ENCODE results near the gene RAVER2.

DNA sequence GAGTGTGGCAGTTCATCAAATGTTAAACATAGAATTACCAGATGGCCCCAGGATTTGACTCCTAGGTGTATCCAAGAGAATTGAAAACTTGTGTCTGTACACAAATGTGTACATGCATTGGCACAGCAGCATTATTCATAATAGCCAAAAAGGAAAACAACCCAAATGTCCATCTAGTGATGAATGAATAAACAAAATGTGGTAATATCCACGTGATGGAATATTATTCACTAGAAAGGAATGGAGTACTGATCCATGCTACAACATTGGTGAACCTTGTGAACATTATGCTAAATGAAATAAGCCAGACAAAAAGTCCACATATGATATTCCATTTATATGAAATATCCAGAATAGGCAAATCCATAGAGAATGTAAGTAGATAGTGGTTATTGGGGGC lies 77.7 kb downstream of the RAVER2 start:
- TF ChIP-seq, protein P1, sequence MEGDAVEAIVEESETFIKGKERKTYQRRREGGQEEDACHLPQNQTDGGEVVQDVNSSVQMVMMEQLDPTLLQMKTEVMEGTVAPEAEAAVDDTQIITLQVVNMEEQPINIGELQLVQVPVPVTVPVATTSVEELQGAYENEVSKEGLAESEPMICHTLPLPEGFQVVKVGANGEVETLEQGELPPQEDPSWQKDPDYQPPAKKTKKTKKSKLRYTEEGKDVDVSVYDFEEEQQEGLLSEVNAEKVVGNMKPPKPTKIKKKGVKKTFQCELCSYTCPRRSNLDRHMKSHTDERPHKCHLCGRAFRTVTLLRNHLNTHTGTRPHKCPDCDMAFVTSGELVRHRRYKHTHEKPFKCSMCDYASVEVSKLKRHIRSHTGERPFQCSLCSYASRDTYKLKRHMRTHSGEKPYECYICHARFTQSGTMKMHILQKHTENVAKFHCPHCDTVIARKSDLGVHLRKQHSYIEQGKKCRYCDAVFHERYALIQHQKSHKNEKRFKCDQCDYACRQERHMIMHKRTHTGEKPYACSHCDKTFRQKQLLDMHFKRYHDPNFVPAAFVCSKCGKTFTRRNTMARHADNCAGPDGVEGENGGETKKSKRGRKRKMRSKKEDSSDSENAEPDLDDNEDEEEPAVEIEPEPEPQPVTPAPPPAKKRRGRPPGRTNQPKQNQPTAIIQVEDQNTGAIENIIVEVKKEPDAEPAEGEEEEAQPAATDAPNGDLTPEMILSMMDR (conservative IDR thresholded peaks at IDR 0.05 in 1 of 2, IDR thresholded peaks at IDR 0.05 in 1 of 2; ENCODE audit: extremely low read depth in 1 of 2, insufficient read depth in 1 of 2, low read depth in 1 of 2, low read length in 2 of 2): no peak
- no peak for TF ChIP-seq EZH2 (IDR thresholded peaks at IDR 0.05; ENCODE audit: borderline replicate concordance, low read length)
